Ovary (tissue), 10 donors: ENCODE data around the gene TMEM250. TPM values are rescaled to one million over a fixed set of nuclear protein-coding genes. Genes with fewer than 3 reads are reported as not detected.

ENCODE experiments used
- DNase-seq, 5 donors: peaks; one replicate each; pipeline ENCODE4 v3.0.0-alpha.2; 2019 to 2020
- H3K27ac ChIP-seq, 2 donors: fragments of 200-600 bp; one replicate each; pipeline versions ENCODE4 v1.5.1 to v1.8.0; 2019 to 2022
- H3K27me3 ChIP-seq: fragments of 200-600 bp; one replicate; pipeline ENCODE4 v1.8.0; 2022
- H3K36me3 ChIP-seq: fragments of 200-600 bp; sonication (generic); one replicate; pipeline ENCODE4 v1.5.1; 2019
- H3K4me1 ChIP-seq: one replicate; pipeline ENCODE4 v1.8.1; 2013; ENCODE audit warnings: mild to moderate bottlenecking, moderate library complexity; ENCODE audit not compliant: insufficient read depth
- H3K4me3 ChIP-seq: fragments of 200-600 bp; sonication (generic); one replicate; pipeline ENCODE4 v1.5.1; 2017
- H3K9me3 ChIP-seq, 2 donors: fragments of 200-600 bp in 1 of 2; sonication (generic) in 1 of 2; one replicate each; pipeline versions ENCODE4 v1.5.1 to v1.8.1; 2013 to 2019; ENCODE audit warnings: mild to moderate bottlenecking in 1 of 2, moderate library complexity in 1 of 2
- CTCF ChIP-seq, 3 donors: fragments of 450-650 bp in 2 of 3; fragments of 200-600 bp in 1 of 3; IDR thresholded peaks; one replicate each; pipeline versions ENCODE4 v1.5.1 to v1.8.0; 2016 to 2022; ENCODE audit warnings: antibody characterized with exemption in 3 of 3, mild to moderate bottlenecking in 1 of 3
- EP300 ChIP-seq: sonication (generic); formaldehyde crosslinking; IDR thresholded peaks from one replicate; pipeline ENCODE4 v1.6.1; 2017; ENCODE audit warnings: antibody characterized with exemption
- POLR2A ChIP-seq: fragments of 450-650 bp; IDR thresholded peaks from one replicate; pipeline ENCODE4 v1.6.1; 2017; ENCODE audit warnings: antibody characterized with exemption, mild to moderate bottlenecking, moderate library complexity
- WGBS, 3 donors: extraction: QIAGEN DNeasy Blood & Tissue Kit in 1 of 3; methylation state at CpG; one replicate each; pipeline versions ENCODE4 v1.1.5 to v1.1.7; 2013 to 2017; 5-methylcytosine and 5-hydroxymethylcytosine counted together
- intact Hi-C, 4 donors: fragments of 100-400 bp; cut with DNase I; formaldehyde crosslinking; loops; one replicate each; pipeline versions ENCODE4 v1.11.0 to v1.15.1; 2022 to 2023
- long read RNA-seq, 3 donors: library from polyadenylated mRNA in 2 of 3; unstranded in 2 of 3; transcript quantifications; one replicate each; pipeline ENCODE4 v2.0.0 and lab custom pipeline, GENCODE V29; 2021 to 2026
- polyA plus RNA-seq, 2 donors: library from polyadenylated mRNA; stranded (reverse); fragments of 200-250 nt in 1 of 2; fragments of 350-450 nt in 1 of 2; fragmentation: Illumina TruSeq in 1 of 2; extraction: RNeasy Lipid Tissue Mini Kit (QIAGEN cat#74804) in 1 of 2; gene quantifications; one replicate each; pipeline ENCODE4 v1.2.3, GENCODE V29; 2013 to 2014
- total RNA-seq, 7 donors: library from RNA; depleted of rRNA in 2 of 7; stranded (reverse); fragments of >200 nt in 2 of 7; fragmentation: NEBNext Ultra II Directional in 3 of 7; extraction: Animal tissue kit (Norgen Biotek cat#: 25700) in 3 of 7; gene quantifications; one replicate each; pipeline versions ENCODE4 v1.1.0 to v1.2.4, GENCODE V29; 2016 to 2023
- donor health status: DM: no; HTN: no; CAD: no; lungs with moderate emphysema.
- donor health status: DM: no; HTN: no; CAD: no.
- donor health status: Bipolar disorder and iron deficiency.
- donor health status: DM: yes; HTN: yes; CAD: no.
- donor health status: DM: no; HTN: no; CAD: no.
- donor health status: DM: yes; HTN: yes; CAD: no.

TMEM250 gene
- 10 to 100 TPM; 13.8 to 35.2 (median 26.2) TPM for total RNA-seq
- 10 to 100 TPM in 1 of 2 donors, 1 to 10 TPM in 1; 3.7 to 19.3 TPM for polyA plus RNA-seq
- long read RNA-seq, donor 1, partial matches to known transcripts, result 2 of 81 reads
- long read RNA-seq, donor 1, other reads (novel, unspliced or antisense), result 76 of 81 reads
- long read RNA-seq, donor 2, transcript TMEM250-201 (2 exons, 2,823 nt), result major isoform, 10 of 13 reads
- long read RNA-seq, donor 2, partial matches to known transcripts, result 0 of 13 reads
- long read RNA-seq, donor 2, other reads (novel, unspliced or antisense), result 0 of 13 reads
- long read RNA-seq, donor 3, transcript TMEM250-204 (3 exons, 1,981 nt), result minor isoform, 6 of 133 reads
- long read RNA-seq, donor 3, transcript TMEM250-201 (2 exons, 2,823 nt), result major isoform, 53 of 133 reads
- long read RNA-seq, donor 3, partial matches to known transcripts, result 19 of 133 reads
- long read RNA-seq, donor 3, other reads (novel, unspliced or antisense), result 55 of 133 reads

- no peaks in the 10 kb centered on the region for H3K36me3 ChIP-seq
- no peaks in the 10 kb centered on the region for H3K9me3 ChIP-seq
- peak within 1 kb of the TSS; percentile 76 to 95 for H3K27ac ChIP-seq
- no peaks in the 10 kb centered on the region for H3K27me3 ChIP-seq
- peak within 1 kb of the TSS; percentile 73 for H3K4me3 ChIP-seq
- intact Hi-C loops, result no loop called here
- DNase-seq, result peak; percentile 95 to 98 (median 97)
- WGBS, 3 donors, result 0 to 1% (median 0%) methylated on average over 29 to 112 of the region's 112 CpGs
- peak in 1 of 3 donors; percentile 21 for TF ChIP-seq CTCF (IDR thresholded peaks at IDR 0.05)
- TF ChIP-seq POLR2A, result peak; percentile 89
- TF ChIP-seq EP300, result peak; percentile 16
- peaks cover 7% of the 10 kb centered on the region for H3K4me1 ChIP-seq
These were observed at the start of gene TMEM250 for GRCh38 chr9:136118320-136119060. Gene TMEM250, minus strand, starts transcription at chr9:136118875. Its CDS starts 1,975 bp downstream, at chr9:136116900.

- Histone ChIP-seq H3K36me3 (no peaks in the 10 kb centered on the region), H3K9me3 (no peaks in the 10 kb centered on the region), H3K4me3 (no peak overlapping the region), H3K27ac (no peak overlapping the region), H3K4me1 (no peaks in the 10 kb centered on the region), H3K27me3 (no peaks in the 10 kb centered on the region)
- TF ChIP-seq POLR2A (no peak), CTCF (IDR thresholded peaks at IDR 0.05) (no peak), EP300 (no peak)
- no peak for DNase-seq
- 51 to 67% (median 56%) methylated on average over 1 of the region's 1 CpG for WGBS, 3 donors
- intact Hi-C loops, result no loop called here
These were observed 44.7 kb upstream of the TMEM250 start for GRCh38 chr9:136163248-136163850.

GRCh38 chr9:136160995-136161610 lies 42.4 kb upstream of the TMEM250 start:
- WGBS, 3 donors, result 61 to 66% (median 65%) methylated on average over 10 of the region's 10 CpGs
- Histone ChIP-seq H3K4me1 (no peaks in the 10 kb centered on the region), H3K27me3 (no peaks in the 10 kb centered on the region), H3K9me3 (no peaks in the 10 kb centered on the region), H3K4me3 (no peak overlapping the region), H3K27ac (no peak overlapping the region), H3K36me3 (no peaks in the 10 kb centered on the region)
- no peak for DNase-seq
- intact Hi-C loops, result no loop called here
- no peak for TF ChIP-seq EP300
- no peak for TF ChIP-seq CTCF (IDR thresholded peaks at IDR 0.05)
- TF ChIP-seq POLR2A, result no peak

- Histone ChIP-seq H3K27me3 (no peaks in the 10 kb centered on the region), H3K27ac (no peak overlapping the region), H3K4me1 (no peaks in the 10 kb centered on the region), H3K9me3 (no peaks in the 10 kb centered on the region), H3K4me3 (no peak overlapping the region), H3K36me3 (no peaks in the 10 kb centered on the region)
- 38 to 51% (median 43%) methylated on average over 11 to 12 of the region's 12 CpGs for WGBS, 3 donors
- DNase-seq, result no peak
- intact Hi-C loops, result no loop called here
- TF ChIP-seq POLR2A (no peak), EP300 (no peak), CTCF (IDR thresholded peaks at IDR 0.05) (no peak)
These were observed 41.7 kb upstream of the TMEM250 start for GRCh38 chr9:136160381-136160841.
